Activated gamma-delta T cell (primary cell): ENCODE results near the gene CTPS1.

Experiments
- DNase-seq: peaks from one replicate; lab custom pipeline; 2025; lab: John Stamatoyannopoulos, UW
- total RNA-seq, 2 donors: gene quantifications; one replicate each; lab custom pipeline; 2026; lab: John Stamatoyannopoulos, UW

The CTPS1 gene, protein sequence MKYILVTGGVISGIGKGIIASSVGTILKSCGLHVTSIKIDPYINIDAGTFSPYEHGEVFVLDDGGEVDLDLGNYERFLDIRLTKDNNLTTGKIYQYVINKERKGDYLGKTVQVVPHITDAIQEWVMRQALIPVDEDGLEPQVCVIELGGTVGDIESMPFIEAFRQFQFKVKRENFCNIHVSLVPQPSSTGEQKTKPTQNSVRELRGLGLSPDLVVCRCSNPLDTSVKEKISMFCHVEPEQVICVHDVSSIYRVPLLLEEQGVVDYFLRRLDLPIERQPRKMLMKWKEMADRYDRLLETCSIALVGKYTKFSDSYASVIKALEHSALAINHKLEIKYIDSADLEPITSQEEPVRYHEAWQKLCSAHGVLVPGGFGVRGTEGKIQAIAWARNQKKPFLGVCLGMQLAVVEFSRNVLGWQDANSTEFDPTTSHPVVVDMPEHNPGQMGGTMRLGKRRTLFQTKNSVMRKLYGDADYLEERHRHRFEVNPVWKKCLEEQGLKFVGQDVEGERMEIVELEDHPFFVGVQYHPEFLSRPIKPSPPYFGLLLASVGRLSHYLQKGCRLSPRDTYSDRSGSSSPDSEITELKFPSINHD
- 31.6 to 42.3 reads per million in 2 donors for total RNA-seq

DNA sequence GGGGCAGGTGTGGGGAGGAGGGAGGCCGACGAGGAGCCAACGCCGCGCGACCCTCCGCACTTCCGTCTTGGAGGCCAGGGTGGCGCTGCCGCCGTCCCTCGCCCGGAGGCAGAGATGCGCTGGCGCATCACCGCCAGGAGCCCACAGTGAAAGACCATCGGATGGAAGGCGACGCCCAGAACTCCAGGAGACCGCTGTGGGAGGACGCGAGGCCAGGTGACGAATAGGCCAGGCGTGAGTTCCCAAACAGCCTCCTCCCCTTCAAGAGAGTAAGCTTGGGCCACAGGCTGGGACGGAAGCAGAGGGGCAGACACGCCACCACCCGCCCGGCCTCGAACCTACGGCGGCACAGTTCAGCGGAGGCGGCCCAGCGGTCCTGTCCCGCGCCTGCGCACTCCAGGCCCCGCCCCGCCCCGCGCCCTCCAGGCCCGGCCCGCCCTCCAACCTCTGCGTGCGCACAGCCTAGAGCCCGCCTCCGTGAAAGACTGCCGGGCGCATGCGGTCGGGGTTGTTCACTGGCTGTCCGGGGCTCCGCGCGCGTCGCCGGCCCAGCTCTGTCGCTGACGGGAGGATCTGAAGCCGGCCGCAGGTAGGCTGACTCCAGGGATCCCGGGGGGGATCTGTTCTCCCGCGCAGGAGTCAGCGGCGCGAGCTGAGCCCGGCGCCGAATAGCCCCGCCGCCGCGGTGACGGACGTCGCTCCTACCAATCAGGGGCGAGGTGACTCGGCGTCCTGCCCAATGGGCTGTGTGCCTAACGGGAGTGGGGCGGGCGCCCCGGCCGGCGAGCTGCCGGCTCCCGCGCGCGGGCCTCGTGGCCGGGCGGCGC lies at the start of gene CTPS1:
TSS of gene CTPS1 (plus strand) at position 456 of the 827 bp plus-strand sequence. CDS start 3,595 bp downstream, outside the sequence.
- peak; percentile 92 for DNase-seq

DNA sequence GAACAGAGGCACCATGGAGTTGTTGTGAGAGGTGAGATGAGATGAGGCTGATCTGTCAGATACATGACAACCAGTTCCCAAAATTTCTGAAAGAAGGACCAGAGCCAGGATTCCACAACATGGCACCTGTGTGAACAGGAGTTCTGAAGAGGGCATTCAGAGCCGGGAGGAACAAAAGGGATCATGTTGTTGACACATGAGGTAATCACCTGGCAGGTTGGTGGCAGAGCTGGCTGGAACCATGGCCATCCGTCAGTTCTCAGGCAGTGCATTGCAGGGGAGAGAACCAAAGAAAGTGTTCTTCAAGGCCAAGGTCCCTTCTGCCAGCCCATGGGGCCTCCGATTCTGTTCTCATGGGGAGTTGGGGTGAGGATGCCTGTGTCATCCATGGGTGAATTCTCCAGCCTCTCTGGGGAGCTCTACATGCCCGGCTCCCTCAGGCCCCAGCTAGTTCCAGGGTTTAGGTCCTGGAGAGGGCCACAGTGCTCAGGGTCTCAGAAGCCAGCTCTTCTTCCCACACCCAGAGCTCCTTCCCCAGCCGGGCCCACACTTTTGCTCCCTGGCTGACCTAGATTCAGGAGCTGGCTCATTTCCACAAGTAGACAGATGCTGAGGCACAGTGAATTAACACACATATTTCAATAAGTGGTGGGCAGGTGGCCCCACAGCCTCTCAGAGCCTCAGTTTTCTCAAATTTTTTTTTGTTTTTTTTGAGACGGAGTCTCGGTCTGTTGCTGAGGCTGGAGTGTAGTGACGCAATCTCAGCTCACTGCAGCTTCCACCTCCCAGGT lies 49.1 kb upstream of the CTPS1 start:
- DNase-seq = no peak

DNA sequence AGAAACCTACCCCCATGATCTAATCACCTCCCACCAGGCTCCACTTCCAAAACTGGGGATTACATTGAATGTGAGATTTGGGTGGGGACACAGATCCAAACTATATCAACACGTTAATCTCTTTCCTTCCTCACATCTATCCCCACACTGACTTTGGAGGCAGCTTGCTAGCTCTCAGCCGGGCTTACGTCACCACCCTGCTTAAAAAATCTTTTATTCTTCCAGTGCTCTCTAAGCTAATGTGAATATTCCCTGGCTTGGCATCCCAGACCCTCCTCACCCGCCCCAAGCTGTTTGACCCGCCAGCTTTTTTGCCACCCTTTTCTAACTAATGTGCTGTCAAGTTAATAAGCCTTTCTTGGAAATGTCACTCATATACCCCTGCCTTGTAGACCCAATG lies 47.9 kb upstream of the CTPS1 start:
- no peak for DNase-seq

DNA sequence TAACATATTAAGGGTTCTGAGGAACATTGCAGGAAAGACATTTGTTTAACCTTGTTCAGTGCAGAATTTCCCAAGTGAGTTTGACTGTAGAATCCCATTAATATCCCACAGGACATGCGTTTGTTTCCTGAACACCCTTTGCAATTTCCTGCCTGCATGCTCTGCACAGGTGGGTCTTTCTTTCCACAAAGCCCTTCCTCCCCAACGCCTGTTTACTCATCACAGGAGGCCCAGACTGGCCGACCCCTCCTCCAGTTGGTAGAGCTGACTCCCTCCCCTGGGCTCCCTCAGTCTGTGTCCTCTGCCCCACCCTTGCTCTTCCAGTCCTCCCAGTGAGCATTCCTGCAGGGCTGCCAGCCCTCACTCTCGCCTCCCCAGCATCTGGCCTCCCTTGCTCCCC lies 47.5 kb upstream of the CTPS1 start:
- no peak for DNase-seq

DNA sequence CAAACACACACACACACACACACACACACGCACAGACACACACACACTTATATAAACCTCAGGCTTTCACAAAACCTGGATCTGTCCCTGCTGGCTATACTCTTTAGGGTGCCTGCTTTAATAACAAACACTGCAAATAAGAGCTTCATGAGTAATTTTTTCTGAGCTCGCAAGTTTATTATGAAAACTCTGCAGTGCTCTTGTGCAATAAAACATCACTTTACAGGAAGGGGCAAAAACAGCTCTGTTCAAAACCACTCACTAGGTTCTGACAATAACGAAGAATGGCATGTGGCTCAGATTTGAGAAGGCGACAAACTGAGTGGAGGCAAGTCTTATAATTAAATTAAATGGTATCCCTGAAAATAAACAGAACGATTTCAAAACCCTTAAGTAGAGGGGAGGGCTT lies 42.6 kb upstream of the CTPS1 start:
- no peak for DNase-seq

DNA sequence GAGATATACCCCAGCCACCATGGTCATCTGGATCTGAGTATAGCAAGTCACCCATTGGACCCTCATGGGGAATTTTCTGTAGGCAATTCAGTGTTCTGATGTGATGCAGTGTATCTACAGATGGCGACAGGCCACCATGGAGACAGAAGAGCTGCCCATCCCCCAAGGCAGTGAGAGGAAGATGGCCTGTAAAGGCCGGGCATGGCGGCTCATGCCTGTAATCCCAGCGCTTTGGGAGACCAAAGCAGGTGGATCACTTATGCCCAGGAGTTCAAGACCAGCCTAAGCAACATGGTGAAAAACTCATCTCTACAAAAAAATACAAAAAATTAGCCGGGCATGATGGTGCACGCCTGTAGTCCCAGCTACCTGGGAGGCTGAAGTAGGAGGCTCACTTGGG lies 41.1 kb upstream of the CTPS1 start:
- DNase-seq = no peak

DNA sequence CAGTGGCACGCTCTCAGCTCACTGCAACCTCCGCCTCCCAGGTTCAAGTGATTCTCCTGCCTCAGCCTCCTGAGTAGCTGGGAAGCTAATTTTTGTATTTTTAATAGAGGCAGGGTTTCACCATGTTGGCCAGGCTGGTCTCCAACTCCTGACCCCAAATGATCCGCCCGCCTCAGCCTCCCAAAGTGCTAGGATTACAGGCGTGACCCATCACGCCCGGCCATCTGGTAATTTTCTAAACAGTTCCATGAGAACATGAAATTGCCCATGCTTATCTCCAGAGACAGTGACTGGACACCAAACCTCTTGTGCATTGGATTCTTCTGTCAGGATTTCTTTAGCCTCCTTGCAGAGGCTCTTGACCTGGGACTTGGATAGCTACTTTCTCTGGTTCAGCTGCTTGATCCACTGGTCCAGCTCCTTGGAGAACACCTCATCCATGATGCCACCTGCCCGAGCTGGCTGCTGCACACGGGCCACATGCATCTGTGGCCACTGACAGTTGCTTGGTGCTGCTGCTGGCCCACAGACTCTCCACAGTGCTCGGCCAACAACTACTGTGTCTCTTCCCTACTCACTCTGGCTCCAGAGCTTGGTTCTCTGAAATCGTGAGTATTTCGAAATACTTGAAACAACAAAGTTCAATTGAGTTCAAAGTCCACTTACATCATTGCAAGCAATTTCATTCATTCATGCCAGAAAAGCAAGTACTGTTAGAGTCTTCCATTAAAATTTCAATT lies 40.0 kb upstream of the CTPS1 start:
- DNase-seq = no peak

DNA sequence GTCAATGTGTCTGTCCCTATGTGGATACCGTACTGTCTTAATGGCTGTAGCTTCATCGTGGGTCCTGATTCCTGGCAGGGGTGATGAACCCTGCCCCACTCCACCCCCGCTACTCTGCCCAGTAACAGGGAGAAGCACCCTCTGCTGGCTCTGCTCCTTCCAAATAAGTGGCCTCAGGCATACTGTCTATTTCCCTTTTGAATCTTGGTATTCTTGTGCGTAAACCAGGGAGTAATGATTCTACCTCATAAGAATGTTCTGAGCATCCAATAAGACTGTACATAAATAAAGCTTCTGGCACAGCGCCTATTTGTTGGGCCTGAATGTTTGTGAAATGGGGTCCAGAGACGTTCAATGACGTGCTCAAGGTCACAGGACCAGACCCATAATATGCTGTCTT lies 35.2 kb upstream of the CTPS1 start:
- DNase-seq = no peak

DNA sequence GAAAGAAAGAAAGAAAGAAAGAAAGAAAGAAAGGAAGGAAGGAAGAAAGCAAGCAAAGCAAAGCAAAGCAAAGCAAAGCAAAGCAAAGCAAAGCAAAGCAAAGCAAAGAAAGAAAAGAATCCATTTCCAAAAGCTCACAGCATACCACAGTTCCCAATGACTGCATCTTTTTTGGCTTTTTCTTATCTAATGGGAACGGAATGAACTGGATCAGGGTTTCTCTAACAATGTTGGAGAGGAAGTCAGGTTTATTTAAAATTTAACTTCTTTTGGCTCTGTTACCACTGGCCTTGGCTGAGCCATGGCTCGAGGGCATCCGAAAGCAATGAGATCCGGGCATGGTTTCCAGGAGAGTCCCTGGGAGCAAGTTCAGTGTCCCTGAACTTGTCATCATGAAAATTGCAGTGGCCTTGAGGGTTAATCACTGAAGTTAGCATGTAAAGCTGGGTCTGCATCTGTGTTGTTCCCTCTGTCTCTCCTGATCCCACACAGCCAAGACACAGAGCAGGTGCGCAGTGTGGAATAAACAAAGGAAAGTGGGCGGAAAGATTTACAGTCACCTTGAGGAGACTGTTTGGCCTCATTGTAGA lies 34.6 kb upstream of the CTPS1 start:
- no peak for DNase-seq

DNA sequence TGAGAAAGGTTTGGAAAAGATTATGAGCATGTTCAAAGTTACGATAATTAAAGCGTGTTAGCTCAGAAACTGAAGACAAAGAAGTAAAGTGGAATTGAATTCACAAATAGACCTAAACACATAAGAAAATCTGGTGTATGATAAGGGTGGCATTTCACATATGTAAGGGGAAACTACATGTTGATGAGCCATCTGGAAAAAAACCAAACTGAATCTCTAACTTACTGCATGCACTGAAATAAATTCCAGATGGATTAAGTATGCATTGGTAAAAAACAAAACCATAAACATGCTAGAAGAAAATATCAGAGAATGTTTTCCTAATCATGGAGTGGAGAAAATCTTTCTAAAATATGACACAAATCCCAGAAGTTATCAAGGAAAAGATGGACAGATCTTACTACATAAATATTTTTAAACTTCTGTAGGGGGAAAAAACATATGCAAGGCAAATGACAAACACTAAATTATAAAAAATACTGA lies 34.0 kb upstream of the CTPS1 start:
- DNase-seq = no peak

DNA sequence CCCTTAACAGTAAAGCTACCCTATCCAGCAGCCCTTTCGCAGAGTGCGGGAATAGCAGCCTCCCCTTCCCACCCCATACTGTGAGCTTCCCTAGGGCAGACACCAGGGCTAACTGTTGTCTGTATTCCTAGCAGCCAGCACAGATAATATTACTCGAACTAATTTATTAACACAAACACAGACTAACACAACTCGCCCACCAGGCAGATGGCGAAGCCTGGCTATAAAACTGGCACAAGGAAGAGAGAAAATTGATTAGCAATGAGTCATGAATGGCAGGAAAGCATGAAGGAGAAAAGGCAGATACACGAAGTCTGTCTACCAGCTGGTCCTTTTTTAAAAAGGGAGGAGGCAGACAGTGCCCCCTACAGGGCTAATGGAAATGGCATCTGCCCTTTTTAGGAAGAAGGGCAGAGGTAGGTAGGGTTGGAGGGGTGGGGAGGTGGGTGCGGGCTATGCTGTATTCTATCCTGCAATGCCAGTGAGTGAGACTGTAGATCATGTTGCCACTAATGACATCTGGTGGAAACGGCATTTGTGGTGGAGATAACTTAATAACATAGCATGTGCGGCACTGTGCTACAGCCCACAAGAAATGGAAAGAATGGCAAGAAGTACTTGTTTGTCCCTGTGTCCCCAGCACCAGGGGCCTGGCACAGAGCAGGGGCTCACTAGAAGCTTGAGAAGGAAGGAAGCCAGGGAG lies 30.6 kb upstream of the CTPS1 start:
- no peak for DNase-seq

DNA sequence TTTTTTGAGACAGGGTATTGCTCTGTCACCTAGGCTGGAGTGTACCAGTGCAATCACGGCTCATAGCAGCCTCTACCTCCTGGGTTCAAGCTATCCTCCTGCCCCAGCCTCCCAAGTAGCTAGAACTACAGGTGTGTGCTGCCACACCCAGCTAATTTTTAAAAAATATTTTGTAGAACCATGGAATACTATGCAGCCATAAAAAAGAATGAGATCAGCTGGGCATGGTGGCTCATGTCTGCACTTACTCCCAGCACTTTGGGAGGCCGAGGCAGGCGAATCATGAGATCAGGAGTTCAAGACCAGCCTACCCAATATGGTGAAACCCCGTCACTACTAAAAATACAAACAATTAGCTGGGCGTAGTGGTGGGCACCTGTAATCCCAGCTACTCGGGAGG lies 29.9 kb upstream of the CTPS1 start:
- DNase-seq = no peak

DNA sequence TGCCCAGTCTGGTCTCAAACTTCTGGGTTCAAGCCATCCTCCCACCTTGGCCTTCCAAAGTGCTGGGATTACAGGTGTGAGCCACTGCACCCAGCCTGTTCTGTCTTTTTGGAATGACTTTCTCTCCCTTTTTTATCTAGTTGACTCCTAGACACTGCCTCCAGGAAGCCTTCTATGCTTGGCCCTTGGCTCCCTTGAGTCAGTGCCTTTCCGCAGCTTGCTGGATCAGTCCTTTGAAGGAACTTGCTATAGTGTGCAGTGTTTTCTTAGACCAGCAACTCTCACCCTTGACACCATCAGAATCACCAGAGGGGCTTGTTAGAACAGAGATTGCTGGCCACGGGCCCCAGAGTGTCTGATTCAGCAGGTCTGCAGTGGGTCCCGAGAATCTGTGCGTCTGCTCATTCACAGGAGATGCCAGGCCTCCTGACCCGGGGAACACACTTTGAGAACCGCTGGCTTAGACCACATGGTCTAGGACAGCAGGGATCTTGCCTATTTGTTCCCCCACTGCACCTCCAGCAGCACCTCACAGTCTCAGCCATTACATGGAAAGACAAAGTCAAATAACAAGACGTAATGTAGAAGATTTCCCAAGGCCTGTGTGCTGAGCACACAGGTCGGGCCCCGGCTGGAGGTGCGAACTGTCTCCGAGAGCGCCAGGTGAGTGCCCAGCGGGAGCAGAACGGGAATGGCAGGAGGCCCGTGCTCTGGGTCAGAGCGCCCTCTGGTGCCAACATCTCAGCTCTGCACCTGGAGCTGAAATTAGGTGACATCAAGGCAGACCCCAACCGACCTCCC lies 27.4 kb upstream of the CTPS1 start:
- DNase-seq = no peak

DNA sequence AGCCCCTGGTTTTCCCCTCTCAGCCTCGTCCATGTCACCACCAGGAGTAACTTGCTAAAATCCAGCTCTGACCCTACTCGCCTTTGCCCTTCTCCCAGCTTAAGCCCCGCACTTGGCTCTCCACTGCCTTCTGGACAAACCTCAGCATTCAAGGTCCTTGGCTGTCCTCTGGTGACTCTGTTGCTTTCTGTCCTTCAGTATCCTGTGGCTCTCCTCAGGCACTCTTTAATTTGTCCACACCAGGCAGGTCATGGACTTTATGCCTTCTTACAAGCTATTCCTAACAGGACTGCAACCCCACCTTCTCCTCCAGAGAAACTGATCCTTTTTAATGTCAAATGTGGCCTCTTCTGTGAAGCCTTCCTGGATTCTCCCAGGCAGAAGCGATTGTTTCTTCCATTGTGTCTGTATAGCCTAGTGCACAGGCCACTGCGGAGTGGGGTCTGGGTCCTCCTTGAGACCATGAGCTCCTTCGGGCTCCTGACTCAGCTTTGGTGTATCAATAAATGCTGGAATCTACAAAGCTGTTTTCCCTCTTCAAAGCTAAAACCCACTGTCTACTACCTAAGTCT lies 26.7 kb upstream of the CTPS1 start:
- DNase-seq = no peak

DNA sequence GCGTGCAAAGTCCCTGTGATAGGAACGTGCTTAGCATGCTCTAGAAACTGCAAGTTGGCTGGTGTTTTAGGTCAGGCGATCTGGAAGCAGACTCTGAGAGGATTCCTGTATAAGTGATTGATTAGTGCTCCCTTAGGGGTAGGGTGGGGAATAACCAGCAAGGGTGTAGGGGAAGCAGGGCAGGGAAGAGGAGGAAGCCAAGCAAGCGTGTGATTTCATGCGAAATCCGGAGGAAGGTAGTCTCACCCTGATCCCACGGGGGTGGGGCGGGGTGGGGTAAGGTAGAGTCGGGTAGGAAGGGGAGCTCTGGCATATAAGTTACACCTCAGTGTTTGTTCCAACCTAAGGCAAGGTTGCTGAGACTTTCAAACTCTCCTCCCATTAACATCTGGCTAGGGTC lies 24.9 kb upstream of the CTPS1 start:
- no peak for DNase-seq

DNA sequence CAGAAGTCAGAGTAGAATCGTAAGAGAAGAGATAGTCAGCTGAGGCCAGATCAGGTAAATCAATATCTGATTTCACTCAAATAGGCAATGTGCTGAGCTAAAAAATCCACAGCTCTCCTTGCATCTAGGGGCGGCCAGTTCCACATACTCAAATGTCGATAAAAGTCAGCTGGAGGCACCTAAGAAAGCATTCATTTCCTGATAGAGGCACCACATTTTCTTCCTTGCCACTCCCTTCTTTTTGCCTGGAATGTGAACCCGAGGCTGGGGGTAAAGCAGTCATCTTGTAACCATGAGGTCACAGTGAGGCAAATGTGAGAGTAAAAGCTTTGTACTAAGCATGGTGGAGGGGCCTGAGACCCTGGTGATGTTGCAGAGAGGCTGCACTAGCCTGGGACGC lies 24.2 kb upstream of the CTPS1 start:
- no peak for DNase-seq

DNA sequence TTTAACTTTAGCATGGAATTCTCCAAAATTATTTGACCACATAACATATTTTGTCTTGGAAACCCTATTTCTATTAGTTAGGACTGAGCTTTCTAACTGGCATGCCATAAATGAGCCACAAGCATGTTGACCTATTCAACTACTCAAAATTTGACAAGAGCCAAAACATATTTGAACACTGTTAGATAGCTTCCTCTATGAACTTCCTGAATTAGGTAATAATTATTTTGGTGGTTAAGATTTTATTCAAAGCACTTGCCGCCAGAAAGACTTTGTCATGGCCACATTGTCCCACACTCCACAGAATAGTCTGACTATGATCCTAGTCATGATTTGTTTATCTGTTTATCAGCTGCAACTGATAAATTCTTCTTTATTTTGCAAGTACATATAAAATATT lies 23.1 kb upstream of the CTPS1 start:
- no peak for DNase-seq

DNA sequence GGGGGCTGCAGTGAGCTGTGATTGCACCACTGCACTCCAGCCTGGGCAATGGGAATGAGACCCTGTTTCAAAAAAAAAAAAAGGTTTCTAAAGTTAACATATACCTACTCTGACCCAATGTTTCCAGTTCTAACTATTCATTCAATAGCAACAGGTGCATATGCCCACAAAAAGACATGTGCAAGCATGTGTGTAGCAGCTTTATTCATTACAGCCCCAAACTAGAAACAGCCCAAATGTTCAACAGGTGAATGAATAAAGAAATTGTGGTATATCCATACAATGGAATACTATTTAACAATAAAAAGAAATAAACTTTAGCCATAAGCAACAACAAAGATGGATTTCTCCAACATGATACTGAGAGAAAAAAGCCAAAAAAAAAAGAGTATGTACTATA lies 21.3 kb upstream of the CTPS1 start:
- DNase-seq = no peak

DNA sequence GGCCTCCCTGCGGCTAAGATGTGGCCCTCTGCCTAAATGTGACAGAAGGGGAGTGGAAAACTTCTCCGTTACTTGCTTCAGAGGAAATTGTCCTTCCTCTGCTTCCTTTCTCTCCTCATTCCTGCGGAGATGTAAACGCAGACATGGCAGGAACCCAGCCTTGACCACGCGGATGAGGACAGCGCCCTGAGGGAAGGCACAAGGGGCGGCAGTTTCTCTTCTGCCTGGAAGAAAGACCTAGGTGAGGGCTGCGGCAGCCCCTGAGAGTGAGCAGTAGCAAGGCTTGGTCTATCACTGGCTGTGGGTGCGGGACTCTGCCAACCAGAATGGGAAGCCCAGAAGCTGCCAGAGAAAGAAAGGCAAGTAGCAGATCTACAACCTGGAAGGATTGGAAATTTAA lies 14.0 kb upstream of the CTPS1 start:
- no peak for DNase-seq
